Myocyte (in vitro differentiated cells): ENCODE results near the gene PGRMC1. TPM values are rescaled to one million over a fixed set of nuclear protein-coding genes. Genes with fewer than 3 reads are reported as not detected.

Experiments used
- total RNA-seq: library from RNA; depleted of rRNA; stranded (reverse); fragments of >200 nt; gene quantifications from 2 replicates; pipeline ENCODE4 v1.2.3, GENCODE V29; 2014

The PGRMC1 gene
- total RNA-seq, 1 donor from 2014 or later = 103 TPM

Other genes starting within 250 kb of the PGRMC1 start
- not detected in 2 replicates for gene CT47C1, start 163.3 kb upstream of the PGRMC1 start, total RNA-seq
- gene KIAA1210, start 108.5 kb upstream of the PGRMC1 start, total RNA-seq = not detected in 2 replicates
- 7.9 and 9.8 TPM in 2 replicates for gene SLC25A43, start 163.1 kb downstream of the PGRMC1 start, total RNA-seq
- gene SLC25A5, start 232.2 kb downstream of the PGRMC1 start, total RNA-seq = 118 and 173 TPM in 2 replicates